Caco-2 (cell line): Measurements from ENCODE around the gene EFNA1. TPM values are rescaled to one million over a fixed set of nuclear protein-coding genes. Genes with fewer than 3 reads are reported as not detected.

Experiments used
- BruUV-seq: library from RNA; stranded (reverse); fragments of 400-500 nt; replicated peaks from 2 replicates; lab custom pipeline; 2021; lab: Mats Ljungman, UMichigan
- CTCF ChIA-PET: fragments of 300-600 bp; sonication (Branson Sonifier 250); formaldehyde crosslinking; loops from one replicate; lab custom pipeline; 2022; ENCODE audit warnings: antibody characterized with exemption; lab: Charles Lee
- POLR2A ChIA-PET: fragments of 300-600 bp; sonication (Branson Sonifier 250); formaldehyde crosslinking; loops from one replicate; lab custom pipeline; 2022; ENCODE audit warnings: antibody characterized with exemption; lab: Charles Lee
- DNase-seq, 2 experiments: peaks; one replicate each; pipeline versions ENCODE4 v3.0.0 to v3.0.0-alpha.2; 2020 to 2022
- H3K27me3 ChIP-seq: replicated peaks from 2 replicates; pipeline ENCODE4 v1.6.0; 2011; ENCODE audit warnings: low read length; ENCODE audit not compliant: control insufficient read depth, insufficient read depth
- H3K36me3 ChIP-seq: 2 replicates; pipeline ENCODE4 v1.5.1; 2011; ENCODE audit warnings: low read length; ENCODE audit not compliant: control insufficient read depth, insufficient read depth
- H3K4me1 ChIP-seq: fragments of 250-450 bp; sonication (Bioruptor Pico); 2 replicates; pipeline ENCODE4 v1.5.1; 2020; ENCODE audit warnings: mild to moderate bottlenecking
- H3K4me3 ChIP-seq: 2 replicates; pipeline ENCODE4 v1.5.1; 2011; ENCODE audit warnings: low read depth, mild to moderate bottlenecking, control low read depth, low read length
- H3K9me3 ChIP-seq: fragments of 250-450 bp; sonication (Bioruptor Pico); 2 replicates; pipeline ENCODE4 v1.5.1; 2020; ENCODE audit warnings: mild to moderate bottlenecking, moderate library complexity
- H3K27ac Mint-ChIP-seq: one replicate; pipeline ENCODE4 v1.8.0; 2022; ENCODE audit warnings: mixed read lengths; ENCODE audit not compliant: unreplicated experiment
- H3K27me3 Mint-ChIP-seq: one replicate; pipeline ENCODE4 v1.8.0; 2022; ENCODE audit warnings: mixed read lengths; ENCODE audit not compliant: insufficient read depth, unreplicated experiment
- H3K36me3 Mint-ChIP-seq: one replicate; pipeline ENCODE4 v1.8.0; 2022; ENCODE audit warnings: mild to moderate bottlenecking, mixed read lengths; ENCODE audit not compliant: insufficient read depth, unreplicated experiment
- H3K4me1 Mint-ChIP-seq: one replicate; pipeline ENCODE4 v1.8.0; 2022; ENCODE audit warnings: low read depth, mixed read lengths; ENCODE audit not compliant: unreplicated experiment
- H3K4me3 Mint-ChIP-seq: one replicate; pipeline ENCODE4 v1.8.0; 2022; ENCODE audit warnings: mild to moderate bottlenecking, moderate library complexity, mixed read lengths; ENCODE audit not compliant: unreplicated experiment
- H3K9me3 Mint-ChIP-seq: one replicate; pipeline ENCODE4 v1.8.0; 2022; ENCODE audit warnings: mixed read lengths; ENCODE audit not compliant: unreplicated experiment
- intact Hi-C: fragments of 100-400 bp; cut with micrococcal nuclease; formaldehyde crosslinking; loops from one replicate; pipeline ENCODE4 v1.10.0; 2022; ENCODE audit not compliant: unreplicated experiment
- total RNA-seq: library from RNA; stranded (reverse); gene quantifications from 2 replicates; pipeline ENCODE4 v1.2.3, GENCODE V29; 2022
- TF ChIP-seq, protein P1 (sequence below), 2 experiments: fragments of 200-600 bp in 1 of 2; IDR thresholded peaks; 1 replicate in 1 of 2; 2 replicates in 1 of 2; pipeline versions ENCODE4 v1.5.1 to v1.8.0; 2011 to 2022; ENCODE audit warnings: antibody characterized with exemption in 1 of 2, control low read depth in 1 of 2, inconsistent platforms in 1 of 2, low read depth in 1 of 2, low read length in 1 of 2, mild to moderate bottlenecking in 1 of 2, moderate library complexity in 1 of 2; ENCODE audit not compliant: insufficient read depth in 1 of 2, severe bottlenecking in 1 of 2, unreplicated experiment in 1 of 2

The EFNA1 gene
- total RNA-seq, 1 experiment from 2014 or later = 47.9 TPM

DNA sequence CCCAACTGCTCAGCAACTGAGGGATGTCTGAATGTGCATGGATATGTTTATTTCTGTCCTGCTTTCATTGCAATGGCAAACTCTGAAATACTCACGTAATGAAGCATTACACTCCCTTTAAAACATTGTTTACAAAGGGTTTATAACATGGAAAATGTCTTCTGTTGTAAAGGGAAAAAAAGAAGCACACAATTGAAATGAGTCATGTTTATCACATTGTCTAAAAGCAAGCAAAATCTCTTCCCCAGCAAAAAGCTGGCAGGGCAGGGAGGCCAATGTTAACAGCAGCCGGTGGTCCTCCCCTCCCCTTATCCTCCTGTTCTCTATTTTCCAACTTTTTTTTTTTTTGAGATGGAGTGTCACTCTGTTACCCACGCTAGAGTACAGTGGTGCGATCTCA lies 3.9 kb upstream of the EFNA1 start:
- intact Hi-C loops = no loop called here
- H3K4me3 Mint-ChIP-seq = no peak overlapping the region
- no peak overlapping the region for H3K4me3 ChIP-seq
- H3K4me1 Mint-ChIP-seq = peaks cover 40% of the 10 kb centered on the region
- ChIA-PET CTCF (interaction anchor here (0.6 to 0.9 kb wide), 2 partner anchors 19 to 32 kb away, joined by 3 to 5 read pairs; no protein-coding TSS in a partner anchor), POLR2A (interaction anchor here (0.6 kb wide), 1 partner anchor 68 kb away, joined by 3 read pairs; no protein-coding TSS in a partner anchor)
- no peaks in the 10 kb centered on the region for H3K9me3 ChIP-seq
- H3K9me3 Mint-ChIP-seq = no peaks in the 10 kb centered on the region
- H3K27me3 ChIP-seq = no peaks in the 10 kb centered on the region
- H3K4me1 ChIP-seq = peaks cover 56% of the 10 kb centered on the region
- no TSS peak for BruUV-seq
- no peaks in the 10 kb centered on the region for H3K27me3 Mint-ChIP-seq
- peak overlapping the region; percentile 80 for H3K27ac Mint-ChIP-seq
- H3K36me3 Mint-ChIP-seq = peaks cover 17% of the 10 kb centered on the region
- DNase-seq = no peak
- H3K36me3 ChIP-seq = no peaks in the 10 kb centered on the region
- TF ChIP-seq, protein P1, sequence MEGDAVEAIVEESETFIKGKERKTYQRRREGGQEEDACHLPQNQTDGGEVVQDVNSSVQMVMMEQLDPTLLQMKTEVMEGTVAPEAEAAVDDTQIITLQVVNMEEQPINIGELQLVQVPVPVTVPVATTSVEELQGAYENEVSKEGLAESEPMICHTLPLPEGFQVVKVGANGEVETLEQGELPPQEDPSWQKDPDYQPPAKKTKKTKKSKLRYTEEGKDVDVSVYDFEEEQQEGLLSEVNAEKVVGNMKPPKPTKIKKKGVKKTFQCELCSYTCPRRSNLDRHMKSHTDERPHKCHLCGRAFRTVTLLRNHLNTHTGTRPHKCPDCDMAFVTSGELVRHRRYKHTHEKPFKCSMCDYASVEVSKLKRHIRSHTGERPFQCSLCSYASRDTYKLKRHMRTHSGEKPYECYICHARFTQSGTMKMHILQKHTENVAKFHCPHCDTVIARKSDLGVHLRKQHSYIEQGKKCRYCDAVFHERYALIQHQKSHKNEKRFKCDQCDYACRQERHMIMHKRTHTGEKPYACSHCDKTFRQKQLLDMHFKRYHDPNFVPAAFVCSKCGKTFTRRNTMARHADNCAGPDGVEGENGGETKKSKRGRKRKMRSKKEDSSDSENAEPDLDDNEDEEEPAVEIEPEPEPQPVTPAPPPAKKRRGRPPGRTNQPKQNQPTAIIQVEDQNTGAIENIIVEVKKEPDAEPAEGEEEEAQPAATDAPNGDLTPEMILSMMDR (IDR thresholded peaks at IDR 0.05; ENCODE audit: insufficient read depth in 1 of 2, low read depth in 1 of 2, low read length in 1 of 2, severe bottlenecking in 1 of 2, unreplicated experiment in 1 of 2) = no peak

DNA sequence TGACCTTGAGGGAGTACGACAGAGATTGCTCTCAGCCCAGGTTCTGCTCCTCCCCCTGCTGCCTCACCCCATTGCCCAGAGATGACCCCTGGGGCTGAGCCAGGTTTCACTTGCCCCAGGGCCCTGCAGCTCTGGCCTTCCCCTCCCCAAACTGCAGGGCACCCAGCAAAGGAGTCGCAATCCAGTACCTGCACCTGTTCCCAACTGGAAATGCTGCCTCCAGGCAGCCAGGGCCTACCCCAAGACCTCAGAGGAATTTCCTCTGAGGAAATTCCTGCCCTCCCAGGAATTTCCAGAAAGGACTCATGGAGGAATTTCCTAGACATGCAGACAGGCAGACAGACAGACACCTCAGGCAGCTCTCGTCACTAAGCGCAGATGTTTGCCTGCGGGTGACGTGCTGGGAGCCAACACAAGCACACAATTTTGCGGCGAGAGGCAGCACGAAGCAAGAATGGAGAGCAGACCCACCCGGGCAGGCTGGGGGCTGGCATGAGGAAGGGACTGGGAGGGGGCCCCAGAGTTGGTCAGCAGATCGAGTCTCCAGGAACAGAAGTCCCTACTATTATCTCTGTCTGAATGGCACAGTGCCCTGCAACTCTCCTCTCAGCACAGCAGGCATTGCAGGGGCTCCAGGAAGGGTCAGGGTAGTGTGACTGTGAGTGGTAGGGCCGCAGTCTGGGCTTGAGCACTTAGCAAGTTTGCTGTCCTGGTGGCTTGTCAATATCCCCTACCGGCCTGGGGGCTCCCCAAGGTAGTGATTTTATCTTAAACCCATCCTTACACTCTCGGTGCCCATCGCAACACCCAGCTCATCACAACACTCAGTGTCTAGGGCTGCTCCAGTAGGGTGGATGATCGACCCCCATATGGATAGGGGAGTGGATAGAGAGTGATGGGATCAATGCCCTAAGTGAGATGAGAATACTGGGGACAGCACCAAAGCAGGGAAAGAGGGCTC lies 2.9 kb upstream of the EFNA1 start:
- peak; percentile 56 to 80 for DNase-seq
- CTCF ChIA-PET = interaction anchor here (0.5 to 2.9 kb wide), 11 partner anchors 7 to 126 kb away, joined by 3 to 16 read pairs (median 5); partner anchors contain the start of genes KRTCAP2 and SLC50A1

More for the DNA sequence above, 2.9 kb upstream of the EFNA1 start:
- POLR2A ChIA-PET = interaction anchor here (0.5 to 1.2 kb wide), 3 partner anchors 43 to 267 kb away, joined by 3 read pairs; no protein-coding TSS in a partner anchor
- intact Hi-C loops = loop anchor here (5.0 kb wide), 1 partner anchor 122 kb away; the partner anchor contains the start of gene ZBTB7B
- no peak overlapping the region for H3K4me3 ChIP-seq
- H3K36me3 ChIP-seq = no peaks in the 10 kb centered on the region
- peaks cover 21% of the 10 kb centered on the region for H3K36me3 Mint-ChIP-seq
- no TSS peak for BruUV-seq
- H3K27me3 Mint-ChIP-seq = no peaks in the 10 kb centered on the region
- H3K27ac Mint-ChIP-seq = peak overlapping the region; percentile 80
- no peaks in the 10 kb centered on the region for H3K9me3 ChIP-seq
- peaks cover 63% of the 10 kb centered on the region for H3K4me1 ChIP-seq
- no peaks in the 10 kb centered on the region for H3K27me3 ChIP-seq
- TF ChIP-seq, protein P1 (IDR thresholded peaks at IDR 0.05; ENCODE audit: insufficient read depth in 1 of 2, low read depth in 1 of 2, low read length in 1 of 2, severe bottlenecking in 1 of 2, unreplicated experiment in 1 of 2) = no peak
- peaks cover 38% of the 10 kb centered on the region for H3K4me1 Mint-ChIP-seq
- H3K9me3 Mint-ChIP-seq = no peaks in the 10 kb centered on the region
- peak overlapping the region; percentile 89 for H3K4me3 Mint-ChIP-seq
